WERI-Rb-1 (cell line): ENCODE results near the gene ZNF334.

Experiments used
- DNase-seq: peaks from one replicate; pipeline ENCODE4 v3.0.0-alpha.2; 2020
- H3K27ac ChIP-seq: fragments of 250-450 bp; sonication (Bioruptor Pico); 2 replicates; pipeline ENCODE4 v1.5.1; 2020; ENCODE audit warnings: mild to moderate bottlenecking, moderate library complexity
- H3K27me3 ChIP-seq: fragments of 250-450 bp; sonication (Bioruptor Pico); 2 replicates; pipeline ENCODE4 v1.5.1; 2021; ENCODE audit warnings: mild to moderate bottlenecking, low read depth, moderate library complexity; ENCODE audit not compliant: insufficient read depth, severe bottlenecking
- H3K36me3 ChIP-seq: fragments of 250-450 bp; sonication (Bioruptor Pico); 2 replicates; pipeline ENCODE4 v1.5.1; 2020; ENCODE audit warnings: mild to moderate bottlenecking, moderate library complexity
- H3K4me3 ChIP-seq: 2 replicates; pipeline ENCODE4 v1.5.1; 2011; ENCODE audit warnings: low read depth, mild to moderate bottlenecking, control low read depth, low read length
- H3K9me3 ChIP-seq: fragments of 250-450 bp; sonication (Bioruptor Pico); 2 replicates; pipeline ENCODE4 v1.5.1; 2021; ENCODE audit warnings: mild to moderate bottlenecking, moderate library complexity; ENCODE audit not compliant: severe bottlenecking
- CTCF ChIP-seq: IDR thresholded peaks from 2 replicates; pipeline ENCODE4 v1.5.1; 2011; ENCODE audit warnings: low read depth, mild to moderate bottlenecking, control low read depth, inconsistent platforms, low read length

Gene ZNF334

GRCh38 chr20:46523696-46524328 lies 10.5 kb upstream of the ZNF334 start:
- Histone ChIP-seq H3K4me3 (no peak overlapping the region), H3K27ac (no peak overlapping the region), H3K9me3 (no peaks in the 10 kb centered on the region), H3K27me3 (no peaks in the 10 kb centered on the region), H3K36me3 (no peaks in the 10 kb centered on the region)
- no peak for TF ChIP-seq CTCF
- no peak for DNase-seq

GRCh38 chr20:46523108-46523507 lies 9.7 kb upstream of the ZNF334 start:
- Histone ChIP-seq H3K27ac (no peak overlapping the region), H3K36me3 (no peaks in the 10 kb centered on the region), H3K4me3 (no peak overlapping the region), H3K9me3 (no peaks in the 10 kb centered on the region), H3K27me3 (no peaks in the 10 kb centered on the region)
- no peak for TF ChIP-seq CTCF
- DNase-seq, result no peak

DNA sequence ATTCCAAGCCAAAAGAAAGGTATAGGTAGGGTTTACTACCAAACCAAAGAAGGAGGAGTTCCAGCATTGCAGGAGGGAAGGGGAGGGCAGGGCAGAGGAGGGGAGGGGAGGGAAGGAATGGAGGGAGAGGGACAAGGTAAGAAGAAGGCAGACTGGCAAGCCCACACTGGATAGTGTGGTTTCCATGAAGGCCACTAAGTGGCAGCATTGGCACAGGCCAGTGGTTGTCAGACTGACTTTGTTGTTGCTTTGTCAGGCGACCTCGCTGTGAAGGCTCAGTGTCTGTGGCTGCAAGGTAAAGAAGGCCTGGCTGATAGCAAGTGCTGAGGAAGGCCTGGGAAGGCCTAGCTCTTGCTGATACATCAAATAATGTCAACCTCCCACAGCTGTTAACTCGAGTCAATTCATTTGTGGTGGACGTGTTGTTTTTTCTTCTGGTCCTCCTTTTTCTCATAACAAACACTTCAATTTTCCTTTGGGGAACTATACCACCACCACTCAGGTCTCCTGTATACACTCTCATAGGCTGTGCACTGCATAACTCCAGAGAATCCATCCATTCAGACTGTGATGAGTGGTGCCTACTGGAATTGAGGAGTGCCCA lies 7.7 kb upstream of the ZNF334 start:
- no peak overlapping the region for H3K4me3 ChIP-seq
- H3K9me3 ChIP-seq, result no peaks in the 10 kb centered on the region
- DNase-seq, result peak; percentile 81
- no peaks in the 10 kb centered on the region for H3K36me3 ChIP-seq
- peak; percentile 97 for TF ChIP-seq CTCF
- H3K27ac ChIP-seq, result no peak overlapping the region
- no peaks in the 10 kb centered on the region for H3K27me3 ChIP-seq

DNA sequence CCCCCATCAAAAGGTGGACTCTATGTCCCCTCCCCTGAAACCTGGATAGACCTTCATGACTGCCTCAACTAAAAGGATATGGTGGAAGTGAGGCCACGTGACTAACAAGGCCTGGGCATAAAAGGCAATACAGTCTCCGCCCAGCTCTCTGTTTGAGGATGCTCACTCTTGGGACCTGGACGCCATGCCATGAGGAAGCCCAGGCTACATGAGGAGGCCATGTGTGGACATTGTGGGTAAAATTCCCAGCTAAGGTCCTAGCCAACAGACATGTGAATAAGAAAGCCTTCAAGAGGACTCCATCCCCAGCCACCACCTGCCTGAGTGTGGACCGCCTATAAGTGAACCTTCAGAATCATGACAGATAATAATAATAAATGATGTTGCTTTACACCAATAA lies 7.2 kb upstream of the ZNF334 start:
- Histone ChIP-seq H3K27me3 (no peaks in the 10 kb centered on the region), H3K27ac (no peak overlapping the region), H3K36me3 (no peaks in the 10 kb centered on the region), H3K4me3 (no peak overlapping the region), H3K9me3 (no peaks in the 10 kb centered on the region)
- no peak for TF ChIP-seq CTCF
- DNase-seq, result no peak

DNA sequence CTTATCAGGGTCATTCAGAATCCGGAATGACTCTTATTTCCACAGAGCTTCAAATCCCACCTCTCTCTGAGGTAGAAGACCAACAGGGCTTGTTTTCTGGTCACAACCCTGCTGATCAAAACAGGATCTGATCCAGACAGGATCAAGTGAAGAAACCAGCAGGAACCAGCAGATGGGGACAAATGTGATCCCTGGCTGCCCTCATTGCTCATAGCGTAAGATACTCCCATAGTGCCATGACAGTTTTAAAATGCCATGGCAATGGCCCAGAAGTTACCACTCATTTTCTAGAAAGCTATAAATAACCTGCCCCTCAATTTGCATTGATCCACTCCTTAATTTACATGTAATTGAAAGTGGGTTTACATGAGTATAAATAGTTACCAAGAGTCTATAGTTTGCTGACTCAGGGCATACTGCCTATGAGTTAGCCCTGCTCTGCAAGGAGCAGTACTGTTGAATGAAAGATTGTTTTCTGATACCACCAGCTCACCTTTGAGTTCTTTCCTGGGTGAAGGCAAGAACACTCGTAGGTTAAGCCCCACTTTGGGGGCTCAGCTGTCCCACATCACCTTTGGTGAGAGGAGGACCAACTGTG lies 6.2 kb upstream of the ZNF334 start:
- DNase-seq, result no peak
- Histone ChIP-seq H3K27ac (no peak overlapping the region), H3K9me3 (no peaks in the 10 kb centered on the region), H3K27me3 (no peaks in the 10 kb centered on the region), H3K36me3 (no peaks in the 10 kb centered on the region), H3K4me3 (no peak overlapping the region)
- 0 out of 2 replicates have a peak, but pooled peaks have one; percentile 6 for TF ChIP-seq CTCF
